NCI-H524 treated with DMSO at 0.1 percent for 48 hours (cell line): ENCODE results near the gene ZMYND8.

Experiments used
- DNase-seq: peaks from one replicate; lab custom pipeline; 2025; lab: John Stamatoyannopoulos, UW

Gene ZMYND8

DNA sequence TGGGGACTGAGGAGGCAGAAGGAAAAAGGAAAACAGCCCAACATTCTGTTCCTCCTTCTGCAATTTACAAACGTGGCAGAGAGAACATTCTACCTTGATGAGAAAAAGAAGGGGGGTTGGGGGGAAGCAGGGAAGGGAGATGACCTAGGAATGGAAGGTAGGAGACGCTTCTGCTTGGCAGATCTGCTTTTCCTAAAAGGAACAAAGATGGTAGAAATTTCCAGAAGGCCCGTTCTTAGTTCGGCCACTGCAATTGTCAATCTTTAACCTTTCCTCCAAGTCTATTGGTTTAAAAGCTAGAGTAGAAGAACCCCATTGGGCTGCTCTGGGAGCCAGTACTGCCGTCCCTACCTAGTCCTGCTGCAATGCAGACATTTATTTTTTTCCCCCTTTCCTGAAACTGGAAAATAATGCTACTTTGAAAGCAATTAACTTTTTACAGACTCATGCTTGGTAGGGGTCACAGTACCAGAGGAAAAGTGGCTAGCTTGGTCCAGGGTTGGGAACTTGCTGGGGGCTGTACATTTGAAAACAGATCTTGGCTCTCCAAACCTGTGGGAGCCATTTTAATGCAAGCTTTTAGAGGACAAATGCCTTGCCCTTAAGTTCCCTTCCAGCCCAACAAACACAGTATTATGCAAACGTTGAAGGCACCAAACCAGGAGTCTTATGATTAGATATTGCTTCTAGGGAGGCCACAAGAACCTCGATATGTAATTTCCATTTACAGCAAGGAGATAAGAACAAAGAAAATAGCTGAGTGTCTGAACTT, 2.6 kb downstream of the ZMYND8 start:
- DNase-seq: no peak

GRCh38 chr20:47353239-47353691, 3.2 kb downstream of the ZMYND8 start:
- DNase-seq: no peak

- DNase-seq: no peak
Measured at GRCh38 chr20:47352332-47353238, 3.9 kb downstream of the ZMYND8 start.

- no peak for DNase-seq
Measured at GRCh38 chr20:47351643-47352331, 4.7 kb downstream of the ZMYND8 start.

DNA sequence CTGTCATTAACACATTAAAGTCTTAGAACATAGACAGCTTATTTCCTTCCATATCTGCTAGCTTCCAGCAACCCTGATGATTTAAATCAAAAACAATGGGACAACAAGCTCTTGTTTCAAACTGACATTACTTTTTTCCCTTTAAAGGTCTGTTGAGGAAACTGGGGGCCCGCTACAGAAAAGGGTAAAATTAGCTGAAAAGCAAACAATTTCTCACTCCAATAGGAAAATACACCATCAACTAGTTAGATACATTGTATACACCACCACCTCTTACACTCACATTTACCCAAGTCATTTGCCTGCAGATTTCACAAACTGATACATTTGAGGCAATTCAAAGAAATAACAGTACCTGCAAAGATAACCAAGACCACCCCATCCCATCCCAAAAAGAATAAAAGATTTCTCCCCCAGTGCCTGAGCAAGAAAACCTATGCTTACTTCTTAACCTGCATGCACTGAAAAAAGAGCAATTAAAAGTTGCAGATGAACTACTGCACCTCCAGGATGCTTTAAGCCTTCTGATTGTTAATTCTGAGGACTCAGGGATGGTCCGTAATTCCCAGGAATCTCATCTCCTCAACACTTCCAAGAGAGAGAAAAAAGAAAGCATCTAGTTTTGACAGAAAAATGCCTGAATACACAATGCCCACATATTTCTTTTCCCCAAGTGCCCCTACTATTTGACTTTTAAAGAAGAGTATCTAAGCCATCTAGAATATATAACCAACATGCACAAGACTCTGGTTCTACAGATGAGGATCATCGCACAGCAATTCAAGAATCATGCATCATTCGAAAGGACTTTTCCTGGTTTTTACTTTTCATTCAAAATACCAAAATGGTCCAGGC, 5.6 kb downstream of the ZMYND8 start:
- no peak for DNase-seq

GRCh38 chr20:47350181-47350550, 6.3 kb downstream of the ZMYND8 start:
- DNase-seq: no peak

- DNase-seq: no peak
Measured at GRCh38 chr20:47349365-47350180, 6.9 kb downstream of the ZMYND8 start.

GRCh38 chr20:47348539-47349142, 7.9 kb downstream of the ZMYND8 start:
- DNase-seq: no peak

DNA sequence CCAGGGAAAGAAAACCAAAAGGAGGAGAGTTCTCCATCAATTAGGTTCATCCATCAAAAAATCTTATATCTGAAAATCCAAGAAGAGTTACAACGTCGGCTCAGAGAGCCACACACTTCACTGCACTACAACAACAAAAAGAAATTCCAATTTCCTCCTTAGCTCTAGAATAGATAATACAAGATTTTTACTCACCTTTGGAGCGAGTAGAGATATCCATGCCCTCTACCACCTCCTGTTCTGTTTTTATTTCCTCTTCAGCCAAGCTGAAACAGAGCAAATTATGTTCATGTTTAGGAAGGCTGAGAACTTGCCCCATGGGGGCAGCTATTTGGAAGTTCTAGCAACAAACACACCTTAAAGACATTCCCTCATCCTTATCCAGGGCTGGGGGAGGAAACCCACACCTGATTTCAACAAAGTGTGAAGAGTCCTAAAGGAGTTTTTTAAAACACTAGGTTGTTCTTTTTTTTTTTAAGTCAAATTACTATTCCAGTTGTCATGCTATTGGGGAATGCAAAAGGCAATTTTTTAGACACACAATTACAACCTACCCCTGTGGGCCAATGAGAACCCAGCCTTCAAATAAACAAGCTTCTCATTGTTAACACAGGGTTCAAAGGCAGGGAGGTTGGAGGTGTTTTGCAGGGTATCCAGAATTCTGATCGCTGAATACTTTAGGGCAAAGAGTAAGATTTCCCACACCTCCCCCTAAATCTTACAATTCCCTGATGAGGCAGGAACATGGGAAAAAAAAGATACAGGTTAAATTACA, 8.7 kb downstream of the ZMYND8 start:
- no peak for DNase-seq

- DNase-seq: no peak
Measured at GRCh38 chr20:47346172-47346571, 10.3 kb downstream of the ZMYND8 start.

- no peak for DNase-seq
Measured at GRCh38 chr20:47345214-47345613, 11.3 kb downstream of the ZMYND8 start.

- no peak for DNase-seq
Measured at GRCh38 chr20:47343007-47343472, 13.5 kb downstream of the ZMYND8 start.

- no peak for DNase-seq
Measured at GRCh38 chr20:47338131-47338628, 18.3 kb downstream of the ZMYND8 start.

GRCh38 chr20:47337413-47337812, 19.1 kb downstream of the ZMYND8 start:
- DNase-seq: no peak

DNA sequence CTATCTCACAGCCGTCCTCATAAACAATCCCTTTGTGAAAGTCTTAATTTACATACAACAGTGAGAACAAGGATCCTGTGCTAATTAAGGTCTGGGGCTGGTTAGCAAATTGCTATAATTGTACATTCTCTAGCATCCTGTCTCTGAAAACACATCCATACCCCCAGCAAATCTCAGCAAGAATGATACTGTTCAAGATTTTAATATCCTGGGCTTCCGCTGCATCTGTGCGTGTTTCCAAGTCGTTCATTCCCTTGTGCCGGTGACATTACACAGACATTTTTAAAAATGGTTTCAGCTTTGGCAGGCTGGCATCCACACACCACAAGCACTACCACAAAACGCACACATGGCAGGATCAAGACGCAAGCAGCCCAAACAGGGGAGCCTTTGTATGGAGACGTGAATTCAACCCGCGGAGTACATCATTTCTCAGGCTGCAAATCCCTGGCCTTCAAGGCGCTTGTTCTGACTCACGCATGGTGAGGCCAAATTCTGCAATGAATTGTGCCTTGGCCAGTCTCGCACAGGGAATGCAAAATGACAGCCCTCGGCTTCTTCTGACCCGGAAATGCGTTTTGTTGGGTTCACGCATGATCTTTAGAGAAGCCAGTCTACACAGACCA, 20.3 kb downstream of the ZMYND8 start:
- no peak for DNase-seq

- no peak for DNase-seq
Measured at GRCh38 chr20:47335251-47336128, 21.0 kb downstream of the ZMYND8 start.

GRCh38 chr20:47334022-47334551, 22.4 kb downstream of the ZMYND8 start:
- no peak for DNase-seq
